Activated CD4-positive, alpha-beta T cell treated with anti-CD3 and anti-CD28 coated beads, Interleukin-2, amount 10 ng/mL, durations not matched to agents 24 days and 14 days (primary cell): Measurements from ENCODE around the gene HNF1B. TPM values are rescaled to one million over a fixed set of nuclear protein-coding genes. Genes with fewer than 3 reads are reported as not detected.

Experiments
- DNase-seq: peaks from one replicate; pipeline ENCODE4 v3.0.0; 2022
- H3K27ac Mint-ChIP-seq: one replicate; pipeline ENCODE4 v1.8.0; 2022; ENCODE audit warnings: mild to moderate bottlenecking, mixed read lengths
- H3K27me3 Mint-ChIP-seq: one replicate; pipeline ENCODE4 v1.8.0; 2022; ENCODE audit warnings: mixed read lengths
- H3K36me3 Mint-ChIP-seq: one replicate; pipeline ENCODE4 v1.8.0; 2022; ENCODE audit warnings: low read depth, mild to moderate bottlenecking, mixed read lengths
- H3K4me1 Mint-ChIP-seq: one replicate; pipeline ENCODE4 v1.8.0; 2021; ENCODE audit warnings: mixed read lengths
- H3K4me3 Mint-ChIP-seq: one replicate; pipeline ENCODE4 v1.8.0; 2022; ENCODE audit warnings: mild to moderate bottlenecking, moderate library complexity, mixed read lengths
- H3K9me3 Mint-ChIP-seq: one replicate; pipeline ENCODE4 v1.8.0; 2021; ENCODE audit warnings: mixed read lengths
- intact Hi-C: fragments of 100-400 bp; cut with micrococcal nuclease; formaldehyde crosslinking; loops from one replicate; pipeline ENCODE4 v1.15.1; 2023
- total RNA-seq: library from RNA; stranded (reverse); gene quantifications from 2 replicates; pipeline ENCODE4 v1.2.3, GENCODE V29; 2022

Gene HNF1B
- total RNA-seq, 1 donor from 2014 or later = 2.2 TPM

DNA sequence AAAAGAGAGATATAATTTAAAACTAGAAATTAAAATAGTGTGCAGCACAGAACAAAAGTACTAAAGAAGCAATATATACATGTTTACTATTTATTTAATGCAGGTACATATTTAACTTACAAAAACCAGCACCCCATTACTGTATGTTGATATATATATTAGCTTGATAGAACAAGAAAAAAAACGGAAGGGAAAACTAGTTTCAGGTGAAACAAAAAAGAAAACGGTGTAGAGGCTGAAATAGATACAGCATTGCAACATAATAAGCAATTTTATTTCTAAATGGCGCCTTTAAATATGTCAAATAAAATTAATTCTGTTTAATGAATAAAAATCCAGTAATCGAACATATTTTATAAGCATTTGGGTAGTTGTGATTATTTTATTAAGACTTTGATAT lies 3.9 kb downstream of the HNF1B start:
- no peak for DNase-seq
- Mint-ChIP-seq H3K4me1 (peaks cover 11% of the 10 kb centered on the region), H3K4me3 (no peak overlapping the region), H3K27me3 (peaks cover 71% of the 10 kb centered on the region), H3K36me3 (no peaks in the 10 kb centered on the region), H3K9me3 (no peaks in the 10 kb centered on the region), H3K27ac (no peak overlapping the region)
- intact Hi-C loops = loop anchor here (5.0 kb wide), 1 partner anchor 799 kb away; no protein-coding TSS in a partner anchor

DNA sequence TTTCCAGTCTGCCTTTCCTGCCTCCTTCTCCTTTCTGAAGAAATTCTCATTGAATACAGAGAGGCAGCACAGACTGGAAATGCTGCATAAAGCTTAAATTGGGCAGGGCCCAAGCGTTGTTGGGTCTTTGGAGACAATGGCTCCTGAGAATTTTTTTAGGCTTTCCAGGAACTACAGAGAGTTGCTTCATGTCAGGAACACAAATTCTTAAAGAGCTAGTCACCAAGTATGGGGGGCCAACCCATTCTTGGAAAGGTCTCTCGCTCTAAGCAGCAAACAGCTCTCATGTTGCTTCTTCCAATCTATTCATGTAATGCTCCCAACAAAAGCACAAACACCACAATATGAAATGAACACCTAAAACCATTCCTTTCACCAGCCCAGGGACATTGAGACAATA lies 6.9 kb downstream of the HNF1B start:
- no peaks in the 10 kb centered on the region for H3K9me3 Mint-ChIP-seq
- no peaks in the 10 kb centered on the region for H3K36me3 Mint-ChIP-seq
- no peak for DNase-seq
- H3K4me3 Mint-ChIP-seq = no peak overlapping the region
- H3K4me1 Mint-ChIP-seq = peaks cover 2% of the 10 kb centered on the region
- intact Hi-C loops = no loop called here
- H3K27me3 Mint-ChIP-seq = peaks cover 56% of the 10 kb centered on the region
- H3K27ac Mint-ChIP-seq = no peak overlapping the region

DNA sequence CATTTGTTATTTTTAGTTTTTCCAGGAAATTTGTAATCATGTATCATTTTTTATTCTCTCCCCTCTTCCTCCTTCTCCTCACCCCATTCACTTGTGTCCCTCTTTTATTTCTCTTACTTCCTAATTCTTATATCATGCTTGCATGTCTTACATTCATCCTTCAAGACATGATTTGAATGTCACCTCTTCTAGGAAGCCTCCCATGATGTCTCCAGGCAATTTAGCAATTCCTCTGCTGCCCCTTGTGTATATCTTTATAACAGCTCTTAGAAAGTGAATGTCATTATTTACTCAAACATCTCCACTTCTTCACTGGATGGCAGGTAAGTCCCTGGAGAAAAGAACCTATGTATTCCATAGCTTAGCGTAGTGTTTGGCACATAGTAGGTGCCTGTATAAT lies 7.8 kb downstream of the HNF1B start:
- H3K27ac Mint-ChIP-seq = no peak overlapping the region
- no peak for DNase-seq
- H3K4me1 Mint-ChIP-seq = peaks cover 2% of the 10 kb centered on the region
- no peaks in the 10 kb centered on the region for H3K9me3 Mint-ChIP-seq
- intact Hi-C loops = no loop called here
- H3K4me3 Mint-ChIP-seq = no peak overlapping the region
- H3K27me3 Mint-ChIP-seq = peaks cover 52% of the 10 kb centered on the region
- H3K36me3 Mint-ChIP-seq = no peaks in the 10 kb centered on the region

DNA sequence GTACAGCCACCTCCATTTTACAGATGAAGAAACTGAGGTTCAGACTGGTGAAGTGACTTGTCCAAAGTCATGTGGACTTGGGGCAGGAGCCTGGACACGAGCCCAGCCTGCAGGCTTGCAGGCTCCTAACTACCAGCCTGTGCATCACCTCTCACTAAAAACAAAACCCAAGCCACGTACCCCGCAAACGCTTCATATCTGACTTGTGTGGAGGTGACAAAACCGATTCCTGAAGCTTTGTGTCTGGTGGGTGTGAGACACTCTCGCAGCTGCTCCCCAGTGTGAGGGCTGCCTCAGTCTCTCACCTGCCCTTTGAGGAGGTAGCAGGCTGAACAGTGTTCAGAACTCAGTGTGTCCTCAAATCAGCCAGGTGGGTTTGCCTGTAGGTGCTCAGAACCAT lies 8.4 kb downstream of the HNF1B start:
- peaks cover 46% of the 10 kb centered on the region for H3K27me3 Mint-ChIP-seq
- intact Hi-C loops = no loop called here
- no peaks in the 10 kb centered on the region for H3K36me3 Mint-ChIP-seq
- H3K9me3 Mint-ChIP-seq = no peaks in the 10 kb centered on the region
- H3K4me1 Mint-ChIP-seq = peaks cover 2% of the 10 kb centered on the region
- H3K4me3 Mint-ChIP-seq = no peak overlapping the region
- no peak for DNase-seq
- H3K27ac Mint-ChIP-seq = no peak overlapping the region

- Mint-ChIP-seq H3K27me3 (peaks cover 37% of the 10 kb centered on the region), H3K27ac (no peak overlapping the region), H3K4me3 (no peak overlapping the region), H3K36me3 (no peaks in the 10 kb centered on the region), H3K4me1 (peaks cover 2% of the 10 kb centered on the region), H3K9me3 (no peaks in the 10 kb centered on the region)
- intact Hi-C loops = no loop called here
- no peak for DNase-seq
Measured at GRCh38 chr17:37735165-37735564, 9.7 kb downstream of the HNF1B start.

- Mint-ChIP-seq H3K9me3 (no peaks in the 10 kb centered on the region), H3K27me3 (peaks cover 16% of the 10 kb centered on the region), H3K4me3 (no peak overlapping the region), H3K36me3 (no peaks in the 10 kb centered on the region), H3K27ac (no peak overlapping the region), H3K4me1 (no peaks in the 10 kb centered on the region)
- no peak for DNase-seq
- intact Hi-C loops = no loop called here
Measured at GRCh38 chr17:37732316-37732715, 12.5 kb downstream of the HNF1B start.

DNA sequence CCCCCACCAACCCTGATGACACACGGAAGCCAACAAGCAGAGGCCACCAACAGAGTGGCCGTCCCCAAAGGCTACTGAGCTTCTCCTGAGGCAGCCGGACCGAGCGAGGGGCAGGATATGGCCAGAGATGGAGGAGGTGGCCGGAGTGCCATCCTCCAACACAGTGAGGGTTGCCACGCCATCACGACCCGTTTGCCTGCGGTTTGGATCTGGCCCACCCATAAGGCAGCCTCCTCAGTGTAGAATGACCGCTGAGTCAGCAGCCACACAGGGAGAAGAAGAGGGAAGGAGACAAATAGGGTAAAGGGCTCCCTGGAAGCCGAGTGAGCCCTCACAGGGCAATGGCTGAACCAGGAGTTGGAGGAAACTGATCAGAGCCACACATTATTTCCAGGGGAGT lies 13.8 kb downstream of the HNF1B start:
- H3K27ac Mint-ChIP-seq = no peak overlapping the region
- no peaks in the 10 kb centered on the region for H3K4me1 Mint-ChIP-seq
- H3K27me3 Mint-ChIP-seq = peaks cover 10% of the 10 kb centered on the region
- no peaks in the 10 kb centered on the region for H3K36me3 Mint-ChIP-seq
- H3K4me3 Mint-ChIP-seq = no peak overlapping the region
- no peak for DNase-seq
- H3K9me3 Mint-ChIP-seq = no peaks in the 10 kb centered on the region
- intact Hi-C loops = no loop called here

- Mint-ChIP-seq H3K4me1 (no peaks in the 10 kb centered on the region), H3K27me3 (peaks cover 12% of the 10 kb centered on the region), H3K36me3 (no peaks in the 10 kb centered on the region), H3K27ac (no peak overlapping the region), H3K9me3 (no peaks in the 10 kb centered on the region), H3K4me3 (no peak overlapping the region)
- DNase-seq = no peak
- intact Hi-C loops = no loop called here
Measured at GRCh38 chr17:37729905-37730304, 15.0 kb downstream of the HNF1B start.

DNA sequence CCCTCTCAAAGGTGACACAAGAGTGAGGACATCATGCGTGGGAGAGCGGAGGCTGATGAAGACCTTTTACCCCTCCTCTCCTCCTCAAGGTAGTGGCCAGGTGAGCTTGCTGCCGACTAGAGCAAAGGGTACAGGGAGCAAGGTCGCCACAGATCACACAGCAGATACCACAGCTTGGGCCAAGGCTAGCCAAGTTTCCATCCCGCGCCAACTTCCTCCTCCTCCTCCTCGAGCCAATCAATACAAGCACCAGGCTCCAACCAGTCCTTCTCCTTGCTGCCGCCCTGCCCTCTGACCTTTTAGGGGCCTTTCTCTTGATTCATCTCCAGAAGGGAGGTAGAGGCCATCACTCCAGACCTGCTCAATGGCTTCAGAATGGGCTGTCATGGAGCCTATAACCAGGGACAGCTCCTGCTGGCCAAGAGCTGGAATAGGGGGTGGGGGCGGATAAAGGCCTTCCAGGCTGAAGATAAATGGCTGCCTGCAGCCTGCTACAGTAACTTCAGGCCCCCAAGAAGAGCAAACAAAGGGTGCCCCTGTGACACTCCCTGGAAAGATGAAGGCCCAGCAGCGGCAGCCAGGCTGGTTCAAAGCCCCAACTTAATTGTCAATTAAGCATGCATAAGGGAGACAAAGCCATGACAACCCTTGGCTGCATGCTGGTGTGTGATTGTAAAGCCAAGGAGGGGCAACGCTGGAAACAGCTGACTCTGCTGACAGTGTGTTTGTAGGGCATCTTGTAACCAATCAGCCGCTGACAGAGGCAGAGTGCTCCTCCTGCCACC lies 17.8 kb downstream of the HNF1B start:
- Mint-ChIP-seq H3K36me3 (no peaks in the 10 kb centered on the region), H3K4me1 (no peaks in the 10 kb centered on the region), H3K27ac (no peak overlapping the region), H3K9me3 (no peaks in the 10 kb centered on the region), H3K27me3 (peaks cover 8% of the 10 kb centered on the region), H3K4me3 (no peak overlapping the region)
- intact Hi-C loops = no loop called here
- DNase-seq = no peak

GRCh38 chr17:37726248-37726647 lies 18.6 kb downstream of the HNF1B start:
- Mint-ChIP-seq H3K9me3 (no peaks in the 10 kb centered on the region), H3K36me3 (no peaks in the 10 kb centered on the region), H3K27me3 (peaks cover 9% of the 10 kb centered on the region), H3K27ac (no peak overlapping the region), H3K4me1 (no peaks in the 10 kb centered on the region), H3K4me3 (no peak overlapping the region)
- DNase-seq = no peak
- intact Hi-C loops = no loop called here

GRCh38 chr17:37725601-37726146 lies 19.2 kb downstream of the HNF1B start:
- intact Hi-C loops = no loop called here
- no peak for DNase-seq
- no peaks in the 10 kb centered on the region for H3K4me1 Mint-ChIP-seq

DNA sequence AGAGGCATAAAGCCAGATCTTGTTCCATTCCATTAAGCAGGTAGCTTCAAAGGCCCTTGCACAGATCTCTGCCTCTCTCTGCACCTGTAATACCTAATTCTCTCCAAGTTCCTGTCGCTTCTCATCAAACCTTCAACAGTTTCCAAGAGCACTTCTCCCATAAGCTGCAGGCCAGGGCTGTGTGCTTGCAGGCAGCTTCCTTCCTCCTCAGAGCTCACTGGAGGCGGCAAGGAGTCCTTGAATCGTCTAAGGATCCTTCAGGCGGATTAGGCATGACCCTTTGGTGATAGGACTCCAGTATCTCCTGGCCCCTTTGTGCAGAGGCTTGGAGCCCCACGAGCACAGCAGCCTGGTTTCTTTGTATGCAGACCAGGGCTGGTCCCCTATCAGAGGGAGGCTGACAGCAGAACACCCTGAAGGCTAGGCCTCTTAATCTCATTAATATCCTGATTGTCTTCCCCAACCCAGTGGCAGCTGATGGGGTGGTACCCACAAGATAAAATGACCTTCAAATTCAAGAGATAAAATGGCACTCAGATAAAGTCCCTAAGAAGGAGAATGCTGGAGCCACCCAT lies 19.8 kb downstream of the HNF1B start:
- peaks cover 10% of the 10 kb centered on the region for H3K27me3 Mint-ChIP-seq
- H3K4me3 Mint-ChIP-seq = no peak overlapping the region
- H3K4me1 Mint-ChIP-seq = no peaks in the 10 kb centered on the region
- DNase-seq = no peak
- intact Hi-C loops = no loop called here
- no peaks in the 10 kb centered on the region for H3K36me3 Mint-ChIP-seq
- no peak overlapping the region for H3K27ac Mint-ChIP-seq
- H3K9me3 Mint-ChIP-seq = no peaks in the 10 kb centered on the region

More at GRCh38 chr17:37725601-37726146, 19.2 kb downstream of the HNF1B start:
- Mint-ChIP-seq H3K27ac (no peak overlapping the region), H3K9me3 (no peaks in the 10 kb centered on the region), H3K4me3 (no peak overlapping the region), H3K27me3 (peaks cover 9% of the 10 kb centered on the region), H3K36me3 (no peaks in the 10 kb centered on the region)

- peaks cover 29% of the 10 kb centered on the region for H3K27me3 Mint-ChIP-seq
- DNase-seq = no peak
- H3K4me1 Mint-ChIP-seq = no peaks in the 10 kb centered on the region
- H3K9me3 Mint-ChIP-seq = no peaks in the 10 kb centered on the region
- intact Hi-C loops = loop anchor here (5.0 kb wide), 1 partner anchor 49 kb away; no protein-coding TSS in a partner anchor
- H3K4me3 Mint-ChIP-seq = no peak overlapping the region
- no peaks in the 10 kb centered on the region for H3K36me3 Mint-ChIP-seq
- no peak overlapping the region for H3K27ac Mint-ChIP-seq
Measured at GRCh38 chr17:37720989-37721388, 23.9 kb downstream of the HNF1B start.

DNA sequence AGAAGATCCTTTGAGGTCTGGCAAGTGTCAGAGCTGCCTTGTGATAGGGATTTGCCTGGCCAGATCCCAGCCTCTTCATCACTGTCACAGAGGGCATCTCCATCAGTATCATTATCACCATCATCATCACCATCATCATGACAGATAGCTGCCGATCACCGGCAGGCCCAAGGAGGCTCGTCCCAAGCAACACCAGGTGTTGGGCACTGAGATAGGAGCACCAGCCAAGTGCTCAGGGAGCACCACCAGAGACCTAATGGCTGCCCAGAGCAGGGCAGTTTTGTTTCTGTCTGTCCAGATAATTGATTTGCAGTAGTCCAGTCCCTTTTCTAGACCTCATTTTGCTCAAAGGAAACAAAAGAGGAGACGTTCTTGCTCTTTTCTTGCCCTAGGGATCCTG lies 25.0 kb downstream of the HNF1B start:
- H3K4me1 Mint-ChIP-seq = peaks cover 3% of the 10 kb centered on the region
- intact Hi-C loops = loop anchor here (5.0 kb wide), 1 partner anchor 48 kb away; no protein-coding TSS in a partner anchor
- H3K27ac Mint-ChIP-seq = no peak overlapping the region
- no peaks in the 10 kb centered on the region for H3K9me3 Mint-ChIP-seq
- H3K36me3 Mint-ChIP-seq = no peaks in the 10 kb centered on the region
- no peak for DNase-seq
- peaks cover 36% of the 10 kb centered on the region for H3K27me3 Mint-ChIP-seq
- H3K4me3 Mint-ChIP-seq = no peak overlapping the region
